Hepatocyte (in vitro differentiated cells): ENCODE results near the gene FCHSD2. TPM values are rescaled to one million over a fixed set of nuclear protein-coding genes. Genes with fewer than 3 reads are reported as not detected.

Source experiments
- DNase-seq: peaks from one replicate; pipeline ENCODE4 v3.0.0-alpha.2; 2016; ENCODE audit warnings: low spot score
- H2AFZ ChIP-seq: fragments of 200-600 bp; sonication (generic); 2 replicates; pipeline ENCODE4 v1.6.0; 2016; ENCODE audit warnings: antibody characterized with exemption, mild to moderate bottlenecking
- H3K27ac ChIP-seq: fragments of 200-600 bp; sonication (generic); 2 replicates; pipeline ENCODE4 v1.5.1; 2016; ENCODE audit warnings: mild to moderate bottlenecking
- H3K27me3 ChIP-seq: fragments of 200-600 bp; sonication (generic); 2 replicates; pipeline ENCODE4 v1.6.1; 2016
- H3K36me3 ChIP-seq: fragments of 200-600 bp; sonication (generic); replicated peaks from 2 replicates; pipeline ENCODE4 v1.5.1; 2016; ENCODE audit warnings: low read depth; ENCODE audit not compliant: insufficient read depth
- H3K4me1 ChIP-seq: fragments of 200-600 bp; sonication (generic); 2 replicates; pipeline ENCODE4 v1.5.1; 2016; ENCODE audit warnings: mild to moderate bottlenecking, moderate library complexity; ENCODE audit not compliant: insufficient read depth
- H3K4me2 ChIP-seq: fragments of 200-600 bp; sonication (generic); 2 replicates; pipeline ENCODE4 v1.6.0; 2016
- H3K4me3 ChIP-seq: fragments of 200-600 bp; sonication (generic); 2 replicates; pipeline ENCODE4 v1.5.1; 2016; ENCODE audit warnings: mild to moderate bottlenecking
- H3K79me2 ChIP-seq: fragments of 200-600 bp; sonication (generic); 2 replicates; pipeline ENCODE4 v1.6.0; 2017; ENCODE audit warnings: mild to moderate bottlenecking
- H3K9me2 ChIP-seq: fragments of 200-600 bp; sonication (generic); replicated peaks from 2 replicates; pipeline ENCODE4 v1.6.0; 2017; ENCODE audit warnings: mild to moderate bottlenecking; ENCODE audit not compliant: insufficient read depth
- H3K9me3 ChIP-seq: fragments of 200-600 bp; sonication (generic); 2 replicates; pipeline ENCODE4 v1.5.1; 2016; ENCODE audit warnings: low read depth, mild to moderate bottlenecking
- H4K20me1 ChIP-seq: fragments of 200-600 bp; sonication (generic); 2 replicates; pipeline ENCODE4 v1.6.0; 2016; ENCODE audit warnings: mild to moderate bottlenecking; ENCODE audit not compliant: insufficient read depth, poor library complexity, severe bottlenecking
- CTCF ChIP-seq: fragments of 200-600 bp; sonication (generic); IDR thresholded peaks from 2 replicates; pipeline ENCODE4 v1.5.1; 2016; ENCODE audit warnings: antibody characterized with exemption, mild to moderate bottlenecking; ENCODE audit not compliant: poor library complexity
- EZH2 ChIP-seq: fragments of 200-600 bp; sonication (generic); IDR thresholded peaks from 2 replicates; pipeline ENCODE4 v1.6.1; 2016; ENCODE audit warnings: antibody characterized with exemption, mild to moderate bottlenecking, borderline replicate concordance
- EZH2phosphoT487 ChIP-seq: fragments of 200-600 bp; sonication (generic); IDR thresholded peaks from one replicate; pipeline ENCODE4 v1.6.1; 2018; ENCODE audit warnings: antibody characterized with exemption, mild to moderate bottlenecking, low read depth, moderate library complexity; ENCODE audit not compliant: unreplicated experiment, severe bottlenecking
- WGBS: methylation state at CpG from one replicate; pipeline ENCODE4 v1.1.6; 2016; ENCODE audit warnings: low lambda C conversion rate; ENCODE audit errors: missing lambda C conversion rate; 5-methylcytosine and 5-hydroxymethylcytosine counted together
- polyA plus RNA-seq: library from polyadenylated mRNA; unstranded; fragments of >200 nt; fragmentation: Nextera tagmentation; extraction: Ambion mirVana; gene quantifications from 2 replicates; pipeline ENCODE4 v1.2.1, GENCODE V29; 2016
- total RNA-seq: library from RNA; depleted of rRNA; stranded (reverse); fragments of >200 nt; gene quantifications from 2 replicates; pipeline ENCODE4 v1.2.3, GENCODE V29; 2014

The FCHSD2 gene
- total and polyA plus RNA-seq, 2 experiments from 2014 or later: 9.1 to 13.1 TPM

GRCh38 chr11:72864702-72865655, 277.1 kb downstream of the FCHSD2 start:
- WGBS: 52% methylated on average over 5 of the region's 5 CpGs
- Histone ChIP-seq H3K79me2 (no peaks in the 10 kb centered on the region), H3K9me3 (no peaks in the 10 kb centered on the region), H3K4me1 (peaks cover 5% of the 10 kb centered on the region), H2AFZ (no peak overlapping the region), H3K27ac (peak overlapping the region; percentile 47), H3K4me3 (no peak overlapping the region), H4K20me1 (no peaks in the 10 kb centered on the region), H3K9me2 (no peaks in the 10 kb centered on the region), H3K4me2 (no peak overlapping the region), H3K36me3 (no peaks in the 10 kb centered on the region), H3K27me3 (no peaks in the 10 kb centered on the region)
- TF ChIP-seq EZH2 (no peak), CTCF (no peak), EZH2phosphoT487 (no peak)
- DNase-seq: peak; percentile 11

DNA sequence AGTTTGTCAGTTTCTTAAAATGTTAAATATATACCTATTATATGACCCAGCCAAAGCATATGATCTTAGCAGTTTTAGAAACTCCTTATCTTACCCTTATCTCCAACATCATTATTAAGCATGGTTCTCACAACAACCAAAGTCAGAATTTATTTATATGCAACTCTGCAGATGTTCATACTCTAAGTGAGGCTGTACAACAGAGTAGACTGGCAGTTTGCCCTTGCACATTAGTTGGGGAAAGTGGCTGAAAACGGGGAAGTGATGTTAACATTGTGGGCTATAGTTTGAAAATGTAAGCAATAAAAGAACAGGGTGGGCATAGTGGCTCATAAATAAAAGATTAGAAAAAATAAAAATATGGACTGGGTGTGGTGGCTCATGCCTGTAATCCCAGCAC, 278.2 kb downstream of the FCHSD2 start:
- no peaks in the 10 kb centered on the region for H3K27me3 ChIP-seq
- H3K36me3 ChIP-seq: no peaks in the 10 kb centered on the region
- peaks cover 5% of the 10 kb centered on the region for H3K4me1 ChIP-seq
- WGBS: 57% methylated on average over 1 of the region's 1 CpG
- no peaks in the 10 kb centered on the region for H4K20me1 ChIP-seq
- no peak for DNase-seq
- no peak overlapping the region for H3K4me2 ChIP-seq
- no peak overlapping the region for H2AFZ ChIP-seq
- TF ChIP-seq EZH2phosphoT487: no peak
- TF ChIP-seq CTCF: no peak
- TF ChIP-seq EZH2: no peak
- H3K79me2 ChIP-seq: no peaks in the 10 kb centered on the region
- no peak overlapping the region for H3K27ac ChIP-seq
- H3K9me3 ChIP-seq: no peaks in the 10 kb centered on the region
- H3K4me3 ChIP-seq: no peak overlapping the region
- no peaks in the 10 kb centered on the region for H3K9me2 ChIP-seq

GRCh38 chr11:72863091-72863490, 279.0 kb downstream of the FCHSD2 start:
- WGBS: 83% methylated on average over 1 of the region's 1 CpG
- no peak overlapping the region for H3K4me2 ChIP-seq
- H4K20me1 ChIP-seq: no peaks in the 10 kb centered on the region

More at GRCh38 chr11:72863091-72863490, 279.0 kb downstream of the FCHSD2 start:
- Histone ChIP-seq H3K4me3 (no peak overlapping the region), H3K79me2 (no peaks in the 10 kb centered on the region), H3K9me2 (no peaks in the 10 kb centered on the region), H3K36me3 (no peaks in the 10 kb centered on the region), H3K27me3 (no peaks in the 10 kb centered on the region), H3K4me1 (peaks cover 5% of the 10 kb centered on the region), H2AFZ (no peak overlapping the region), H3K27ac (no peak overlapping the region), H3K9me3 (no peaks in the 10 kb centered on the region)
- no peak for DNase-seq
- TF ChIP-seq CTCF (no peak), EZH2phosphoT487 (no peak), EZH2 (no peak)
